SH-SY5Y (cell line): ENCODE results near the gene PDLIM5.

Experiments
- GATA2 ChIP-seq: IDR thresholded peaks from 2 replicates; pipeline ENCODE4 v1.6.1; 2011; ENCODE audit warnings: mild to moderate bottlenecking, low read depth, low read length
- GATA3 ChIP-seq: IDR thresholded peaks from 2 replicates; pipeline ENCODE4 v1.6.1; 2011; ENCODE audit warnings: low read depth, mild to moderate bottlenecking, low read length, moderate library complexity

DNA sequence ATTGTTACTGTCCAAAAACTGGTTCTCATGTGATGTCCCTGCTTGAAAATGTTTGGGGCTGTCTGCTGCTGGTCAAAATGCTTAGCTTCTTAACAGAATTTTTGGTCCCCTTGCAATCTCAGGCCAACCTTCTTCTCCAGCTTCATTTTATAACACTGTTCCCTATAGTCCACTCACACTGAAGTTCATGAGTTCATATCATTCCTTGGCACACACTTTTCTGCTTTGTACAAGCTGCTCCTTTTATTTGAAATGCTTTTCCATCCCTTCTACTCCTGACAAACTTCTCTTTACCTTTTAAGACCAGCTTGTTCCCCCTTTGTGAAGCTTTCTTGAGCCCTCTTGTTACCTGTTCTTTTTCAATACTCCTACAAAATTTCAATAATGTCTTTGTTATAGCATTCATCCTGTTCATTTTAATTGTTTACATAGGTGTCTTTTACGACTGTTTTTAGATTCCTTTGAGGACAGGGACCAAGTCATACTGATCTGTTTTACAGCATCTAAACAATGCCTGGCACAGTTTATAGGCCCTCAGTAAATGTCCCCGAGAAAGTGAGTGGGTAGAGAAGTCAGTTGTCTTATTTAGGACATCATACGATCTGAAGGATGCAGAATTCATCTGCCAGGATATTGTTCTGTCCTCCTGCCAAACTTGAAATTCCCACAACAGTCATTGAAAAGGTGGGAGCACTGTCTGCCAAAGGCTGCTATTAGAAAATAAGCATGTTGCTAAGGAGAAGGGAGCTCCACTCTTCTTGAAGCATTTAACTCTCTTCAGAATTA lies 171.6 kb downstream of the PDLIM5 start:
- no peak for TF ChIP-seq GATA2
- TF ChIP-seq GATA3, result no peak
